ENCODE measurements around the gene C1D. TPM values are rescaled to one million over a fixed set of nuclear protein-coding genes. Genes with fewer than 3 reads are reported as not detected.

Gene C1D
- total and polyA plus RNA-seq, 2 donors (not counting 1 experiment from before 2014, with no cell fraction given) = 8.4 to 24.8 TPM

DNA sequence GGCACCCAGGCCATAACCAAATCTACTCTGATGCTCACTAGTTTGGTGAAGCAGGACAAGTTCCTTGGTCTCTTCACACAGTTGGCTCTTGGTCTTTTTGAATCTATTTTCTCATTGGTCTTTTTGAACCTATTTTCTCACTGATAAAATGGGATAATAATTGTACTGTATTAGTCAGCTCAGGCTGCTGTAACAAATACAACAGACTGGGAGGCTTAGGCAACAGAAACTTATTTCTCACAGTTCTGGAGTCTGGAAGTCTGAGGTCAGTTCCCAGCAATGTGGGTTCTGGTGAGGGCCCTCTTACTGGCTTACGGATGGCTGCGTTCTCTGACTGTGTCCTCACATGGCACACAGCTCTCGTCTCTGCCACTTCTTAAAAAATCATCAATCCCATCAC is 63.5 kb downstream of the C1D start:
- intact Hi-C loops (cut with micrococcal nuclease) = no loop called here
- DNase-seq = no peak
- no peaks in the 10 kb centered on the region for H3K9me3 ChIP-seq (ENCODE audit: control extremely low read depth in 1 of 3, control insufficient read depth in 2 of 3, insufficient read depth in 1 of 3, low read length in 2 of 3)
- Mint-ChIP-seq H3K4me3 (no peak overlapping the region), H3K27me3 (peaks cover 53% of the 10 kb centered on the region), H3K4me1 (no peaks in the 10 kb centered on the region), H3K27ac (no peak overlapping the region), H3K9me3 (ENCODE audit: insufficient read depth) (no peaks in the 10 kb centered on the region)
- H3K36me3 ChIP-seq (replicated peaks in 1 of 2; ENCODE audit: control extremely low read depth in 1 of 2, control insufficient read depth in 1 of 2, extremely low read depth in 1 of 2, insufficient read depth in 2 of 2, low read length in 1 of 2) = no peaks in the 10 kb centered on the region
- no peak overlapping the region for H3K27ac ChIP-seq (ENCODE audit: low read length in 2 of 2)
- no peak overlapping the region for H2AFZ ChIP-seq (ENCODE audit: insufficient read depth, low read depth, low read length, poor library complexity, severe bottlenecking)
- ChIA-PET POLR2A (no interaction called here), CTCF (no interaction called here)
- H3K4me2 ChIP-seq (replicated peaks; ENCODE audit: low read depth, low read length, poor library complexity, severe bottlenecking) = no peak overlapping the region
- H3K9ac ChIP-seq (ENCODE audit: low read length) = no peak overlapping the region
- no peaks in the 10 kb centered on the region for H3K79me2 ChIP-seq (ENCODE audit: control insufficient read depth, insufficient read depth, low read length)
- H4K20me1 ChIP-seq (ENCODE audit: control insufficient read depth, insufficient read depth, low read length, poor library complexity, severe bottlenecking) = no peaks in the 10 kb centered on the region
- ATAC-seq (ENCODE audit: low read depth) = no peak
- H3K4me1 ChIP-seq (ENCODE audit: control insufficient read depth in 2 of 2, insufficient read depth in 2 of 2, low read length in 2 of 2) = no peaks in the 10 kb centered on the region
- TF ChIP-seq, protein P1, sequence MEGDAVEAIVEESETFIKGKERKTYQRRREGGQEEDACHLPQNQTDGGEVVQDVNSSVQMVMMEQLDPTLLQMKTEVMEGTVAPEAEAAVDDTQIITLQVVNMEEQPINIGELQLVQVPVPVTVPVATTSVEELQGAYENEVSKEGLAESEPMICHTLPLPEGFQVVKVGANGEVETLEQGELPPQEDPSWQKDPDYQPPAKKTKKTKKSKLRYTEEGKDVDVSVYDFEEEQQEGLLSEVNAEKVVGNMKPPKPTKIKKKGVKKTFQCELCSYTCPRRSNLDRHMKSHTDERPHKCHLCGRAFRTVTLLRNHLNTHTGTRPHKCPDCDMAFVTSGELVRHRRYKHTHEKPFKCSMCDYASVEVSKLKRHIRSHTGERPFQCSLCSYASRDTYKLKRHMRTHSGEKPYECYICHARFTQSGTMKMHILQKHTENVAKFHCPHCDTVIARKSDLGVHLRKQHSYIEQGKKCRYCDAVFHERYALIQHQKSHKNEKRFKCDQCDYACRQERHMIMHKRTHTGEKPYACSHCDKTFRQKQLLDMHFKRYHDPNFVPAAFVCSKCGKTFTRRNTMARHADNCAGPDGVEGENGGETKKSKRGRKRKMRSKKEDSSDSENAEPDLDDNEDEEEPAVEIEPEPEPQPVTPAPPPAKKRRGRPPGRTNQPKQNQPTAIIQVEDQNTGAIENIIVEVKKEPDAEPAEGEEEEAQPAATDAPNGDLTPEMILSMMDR (IDR thresholded peaks at IDR 0.05) = no peak
- no peak for TF ChIP-seq EZH2 (IDR thresholded peaks at IDR 0.05; ENCODE audit: borderline replicate concordance, insufficient read depth, low read depth, low read length, poor library complexity, severe bottlenecking)
- no CpG with 5 or more reads among the region's 3 CpGs for WGBS (ENCODE audit: insufficient coverage)
- no peak overlapping the region for H3K4me3 ChIP-seq (ENCODE audit: control extremely low read depth in 1 of 5, extremely low read depth in 1 of 5, insufficient read depth in 1 of 5, low read depth in 2 of 5, low read length in 4 of 5)
- peaks cover 0 to 11% (median 2%) of the 10 kb centered on the region in 4 experiments for H3K27me3 ChIP-seq (replicated peaks in 1 of 4; ENCODE audit: control extremely low read depth in 1 of 4, control insufficient read depth in 3 of 4, insufficient read depth in 4 of 4, low read length in 3 of 4)

GRCh38 chr2:67997903-67998302 is 64.9 kb downstream of the C1D start:
- DNase-seq (no peak), ATAC-seq (ENCODE audit: low read depth) (no peak)
- Histone ChIP-seq H2AFZ (ENCODE audit: insufficient read depth, low read depth, low read length, poor library complexity, severe bottlenecking) (no peak overlapping the region), H3K4me1 (ENCODE audit: control insufficient read depth in 2 of 2, insufficient read depth in 2 of 2, low read length in 2 of 2) (no peaks in the 10 kb centered on the region), H3K27me3 (replicated peaks in 1 of 4; ENCODE audit: control extremely low read depth in 1 of 4, control insufficient read depth in 3 of 4, insufficient read depth in 4 of 4, low read length in 3 of 4) (peaks cover 0 to 15% (median 2%) of the 10 kb centered on the region in 4 experiments), H3K4me2 (replicated peaks; ENCODE audit: low read depth, low read length, poor library complexity, severe bottlenecking) (no peak overlapping the region), H4K20me1 (ENCODE audit: control insufficient read depth, insufficient read depth, low read length, poor library complexity, severe bottlenecking) (no peaks in the 10 kb centered on the region), H3K4me3 (ENCODE audit: control extremely low read depth in 1 of 5, extremely low read depth in 1 of 5, insufficient read depth in 1 of 5, low read depth in 2 of 5, low read length in 4 of 5) (no peak overlapping the region), H3K36me3 (replicated peaks in 1 of 2; ENCODE audit: control extremely low read depth in 1 of 2, control insufficient read depth in 1 of 2, extremely low read depth in 1 of 2, insufficient read depth in 2 of 2, low read length in 1 of 2) (no peaks in the 10 kb centered on the region), H3K27ac (ENCODE audit: low read length in 2 of 2) (no peak overlapping the region), H3K9me3 (ENCODE audit: control extremely low read depth in 1 of 3, control insufficient read depth in 2 of 3, insufficient read depth in 1 of 3, low read length in 2 of 3) (no peaks in the 10 kb centered on the region), H3K9ac (ENCODE audit: low read length) (no peak overlapping the region), H3K79me2 (ENCODE audit: control insufficient read depth, insufficient read depth, low read length) (no peaks in the 10 kb centered on the region)
- Mint-ChIP-seq H3K27me3 (peaks cover 52% of the 10 kb centered on the region), H3K9me3 (ENCODE audit: insufficient read depth) (no peaks in the 10 kb centered on the region), H3K4me3 (no peak overlapping the region), H3K4me1 (no peaks in the 10 kb centered on the region), H3K27ac (no peak overlapping the region)
- POLR2A ChIA-PET = no interaction called here
- intact Hi-C loops (cut with micrococcal nuclease) = no loop called here
- 95% methylated on average over 3 of the region's 3 CpGs for WGBS (ENCODE audit: insufficient coverage)
- CTCF ChIA-PET = no interaction called here
- TF ChIP-seq EZH2 (IDR thresholded peaks at IDR 0.05; ENCODE audit: borderline replicate concordance, insufficient read depth, low read depth, low read length, poor library complexity, severe bottlenecking) = no peak
- TF ChIP-seq, protein P1 (IDR thresholded peaks at IDR 0.05) = no peak
